ENCODE results near the gene KDM6A.

- no peak for TF ChIP-seq CTCF (IDR thresholded peaks at IDR 0.05)
- TF ChIP-seq POLR2AphosphoS5 (IDR thresholded peaks at IDR 0.05), result no peak
- no peak for TF ChIP-seq EP300 (IDR thresholded peaks at IDR 0.05)
- TF ChIP-seq POLR2A (IDR thresholded peaks at IDR 0.05), result no peak
Observed at GRCh38 chrX:45068569-45068968, 195.6 kb downstream of the KDM6A start.

All from upper lobe of left lung (tissue), 4 donors.